Peyer's patch (tissue), 4 donors: ENCODE results near the gene NPIPA8.
"Not testable (repeated sequence)": the region's sequence is repeated elsewhere in the genome, so short reads cannot be mapped to it uniquely, and the experiment has no call there.

Source experiments
- CTCF ChIP-seq, 6 experiments: fragments of 450-650 bp in 4 of 6; fragments of 200-600 bp in 2 of 6; sonication (generic) in 1 of 6; IDR thresholded peaks; one replicate each; pipeline ENCODE4 v1.5.1; 2017 to 2019; ENCODE audit warnings: antibody characterized with exemption in 6 of 6, mild to moderate bottlenecking in 3 of 6, moderate library complexity in 1 of 6
- POLR2A ChIP-seq, 2 donors: fragments of 450-650 bp; IDR thresholded peaks; one replicate each; pipeline ENCODE4 v1.5.1; 2017; ENCODE audit warnings: antibody characterized with exemption in 2 of 2, mild to moderate bottlenecking in 2 of 2, moderate library complexity in 2 of 2

- TF ChIP-seq CTCF, POLR2A (IDR thresholded peaks at IDR 0.05): not testable (repeated sequence)
Measured at GRCh38 chr16:18309159-18309558, 27.4 kb downstream of the NPIPA8 start.
